RWPE2 (cell line): ENCODE measurements around the gene PIGV.

Experiments
- ATAC-seq: fragments of 200-7000 bp; cut with Tn5 transposase; 3 replicates; pipeline ENCODE4 v1.9.1; 2021; ENCODE audit warnings: low read depth
- DNase-seq: peaks from one replicate; pipeline ENCODE4 v3.0.0-alpha.2; 2020; ENCODE audit warnings: low spot score
- H3K27ac ChIP-seq: fragments of 450-650 bp; 2 replicates; pipeline ENCODE4 v1.5.1; 2017; ENCODE audit warnings: mild to moderate bottlenecking; ENCODE audit not compliant: poor library complexity, severe bottlenecking
- H3K27me3 ChIP-seq: fragments of 250-450 bp; sonication (Bioruptor Pico); 2 replicates; pipeline ENCODE4 v1.5.1; 2021; ENCODE audit warnings: mild to moderate bottlenecking, moderate library complexity; ENCODE audit not compliant: insufficient read depth, poor library complexity, severe bottlenecking
- H3K36me3 ChIP-seq: fragments of 250-450 bp; sonication (Bioruptor Pico); 2 replicates; pipeline ENCODE4 v1.5.1; 2020; ENCODE audit warnings: low read depth, mild to moderate bottlenecking, moderate library complexity
- H3K4me1 ChIP-seq: fragments of 250-450 bp; sonication (Bioruptor Pico); 2 replicates; pipeline ENCODE4 v1.5.1; 2021; ENCODE audit warnings: mild to moderate bottlenecking, moderate library complexity; ENCODE audit not compliant: insufficient read depth, poor library complexity, severe bottlenecking
- H3K4me3 ChIP-seq: fragments of 250-450 bp; sonication (Bioruptor Pico); 2 replicates; pipeline ENCODE4 v1.5.1; 2021; ENCODE audit warnings: mild to moderate bottlenecking, moderate library complexity; ENCODE audit not compliant: severe bottlenecking
- H3K9me3 ChIP-seq: fragments of 250-450 bp; sonication (Bioruptor Pico); 2 replicates; pipeline ENCODE4 v1.5.1; 2021; ENCODE audit warnings: mild to moderate bottlenecking, moderate library complexity; ENCODE audit not compliant: severe bottlenecking
- CTCF ChIP-seq: fragments of 450-650 bp; IDR thresholded peaks from one replicate; pipeline ENCODE4 v1.5.1; 2017; ENCODE audit warnings: mild to moderate bottlenecking, moderate library complexity; ENCODE audit not compliant: poor library complexity, severe bottlenecking

Gene PIGV

GRCh38 chr1:26789931-26790330, 2.2 kb downstream of the PIGV start:
- Histone ChIP-seq H3K4me1 (peaks cover 11% of the 10 kb centered on the region), H3K27ac (no peak overlapping the region), H3K27me3 (no peaks in the 10 kb centered on the region), H3K36me3 (peaks cover under 1% of the 10 kb centered on the region; the same call in 1 of the 2 replicates), H3K9me3 (no peaks in the 10 kb centered on the region), H3K4me3 (no peak overlapping the region)
- ATAC-seq (no peak), DNase-seq (no peak)
- no peak for TF ChIP-seq CTCF

GRCh38 chr1:26790551-26790953, 2.8 kb downstream of the PIGV start:
- no peak overlapping the region for H3K27ac ChIP-seq
- ATAC-seq: no peak
- TF ChIP-seq CTCF: no peak
- no peak for DNase-seq
- peaks cover 11% of the 10 kb centered on the region for H3K4me1 ChIP-seq
- no peak overlapping the region for H3K4me3 ChIP-seq
- peaks cover 5% of the 10 kb centered on the region; the same call in 1 of the 2 replicates for H3K36me3 ChIP-seq
- no peaks in the 10 kb centered on the region for H3K9me3 ChIP-seq
- no peaks in the 10 kb centered on the region for H3K27me3 ChIP-seq

GRCh38 chr1:26791148-26791547, 3.4 kb downstream of the PIGV start:
- Histone ChIP-seq H3K27me3 (no peaks in the 10 kb centered on the region), H3K36me3 (peaks cover 5% of the 10 kb centered on the region; the same call in 1 of the 2 replicates), H3K4me3 (no peak overlapping the region), H3K4me1 (peaks cover 8% of the 10 kb centered on the region), H3K27ac (no peak overlapping the region), H3K9me3 (no peaks in the 10 kb centered on the region)
- DNase-seq (no peak), ATAC-seq (no peak)
- no peak for TF ChIP-seq CTCF

- H3K36me3 ChIP-seq: peaks cover 5% of the 10 kb centered on the region; the same call in 1 of the 2 replicates
Measured at GRCh38 chr1:26791626-26792025, 3.9 kb downstream of the PIGV start.

More at GRCh38 chr1:26791626-26792025, 3.9 kb downstream of the PIGV start:
- Histone ChIP-seq H3K4me3 (no peak overlapping the region), H3K27ac (no peak overlapping the region), H3K27me3 (no peaks in the 10 kb centered on the region), H3K4me1 (peaks cover 5% of the 10 kb centered on the region), H3K9me3 (no peaks in the 10 kb centered on the region)
- no peak for DNase-seq
- ATAC-seq: no peak
- TF ChIP-seq CTCF: no peak
